ENCODE measurements around the gene GAST. TPM values are rescaled to one million over a fixed set of nuclear protein-coding genes. Genes with fewer than 3 reads are reported as not detected.

GAST gene
- total and polyA plus RNA-seq, 2 of the 13 experiments (the other 11 are each of a cell fraction or from before 2014, with no cell fraction given) = 0.32 to 0.42 TPM

DNA sequence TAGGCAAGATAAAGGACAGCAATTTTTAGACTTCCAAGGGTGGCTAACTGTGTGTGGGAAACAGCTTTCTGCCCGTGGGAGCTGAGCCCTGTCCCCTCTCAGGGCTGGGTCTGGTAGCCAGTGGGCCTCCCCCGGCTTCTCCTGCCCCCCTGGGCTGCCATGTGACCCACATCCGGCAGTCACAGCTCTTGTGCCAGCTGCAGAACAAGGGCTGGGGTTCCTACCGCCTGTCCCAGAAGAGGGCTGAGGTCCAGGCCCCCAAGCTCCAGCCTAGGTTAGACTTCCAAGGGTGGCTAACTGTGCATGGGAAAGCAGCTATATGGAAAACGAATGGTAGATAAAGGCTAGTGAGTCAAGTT, 6.1 kb downstream of the GAST start:
- WGBS (ENCODE audit: low lambda C conversion rate) = 5% methylated on average over 4 of the region's 5 CpGs
- CTCF ChIA-PET (ENCODE audit: low intra/inter-chr PET ratio, low total read pairs) = no interaction called here
- FAIRE-seq (no peak), ATAC-seq (no peak), DNase-seq (ENCODE audit: low spot score) (no peak)
- no peaks in the 10 kb centered on the region for H4K20me1 ChIP-seq (ENCODE audit: insufficient read depth, low read length)
- BruUV-seq (replicated peaks) = no TSS peak
- H3K9me3 ChIP-seq (ENCODE audit: low read length) = no peaks in the 10 kb centered on the region
- H3K4me3 ChIP-seq (replicated peaks in 1 of 3; ENCODE audit: insufficient read depth in 1 of 3, low read depth in 2 of 3, low read length in 3 of 3) = no peak overlapping the region
- in situ Hi-C loops (cut with HindIII; ENCODE audit: extremely low pct_ligation_motif_present, low pct_unique_long_range_greater_than_20kb) = no loop called here
- no peak overlapping the region for H3K27ac ChIP-seq (ENCODE audit: extremely low read length, insufficient read depth, low read length)
- intact Hi-C loops (cut with micrococcal nuclease; ENCODE audit: unreplicated experiment) = no loop called here
- H3K4me1 ChIP-seq (ENCODE audit: insufficient read depth, low read length) = 0 out of 2 replicates have a peak, but pooled peaks cover 8% of the 10 kb centered on the region
- no peaks in the 10 kb centered on the region for H3K36me3 ChIP-seq (replicated peaks in 1 of 2; ENCODE audit: control insufficient read depth in 1 of 2, insufficient read depth in 2 of 2, low read length in 2 of 2)
- H3K79me2 ChIP-seq (ENCODE audit: insufficient read depth, low read length) = no peaks in the 10 kb centered on the region
- TF ChIP-seq NFYB (CRISPR knock-in tag; IDR thresholded peaks at IDR 0.05) = no peak
- no peak overlapping the region for H3K9ac ChIP-seq (ENCODE audit: insufficient read depth, low read depth, low read length)
- no peak overlapping the region for H2AFZ ChIP-seq (ENCODE audit: low read length)
- no peak overlapping the region for H3K4me2 ChIP-seq (ENCODE audit: low read depth, low read length)
- POLR2A ChIA-PET = interaction anchor here (1.7 kb wide), 1 partner anchor 29 kb away, joined by 5 read pairs; no protein-coding TSS in a partner anchor
- peaks cover 9 to 44% of the 10 kb centered on the region in 2 experiments; a peak in 3 of 5 replicates for H3K27me3 ChIP-seq (ENCODE audit: control insufficient read depth in 1 of 2, insufficient read depth in 2 of 2, low read length in 2 of 2)

DNA sequence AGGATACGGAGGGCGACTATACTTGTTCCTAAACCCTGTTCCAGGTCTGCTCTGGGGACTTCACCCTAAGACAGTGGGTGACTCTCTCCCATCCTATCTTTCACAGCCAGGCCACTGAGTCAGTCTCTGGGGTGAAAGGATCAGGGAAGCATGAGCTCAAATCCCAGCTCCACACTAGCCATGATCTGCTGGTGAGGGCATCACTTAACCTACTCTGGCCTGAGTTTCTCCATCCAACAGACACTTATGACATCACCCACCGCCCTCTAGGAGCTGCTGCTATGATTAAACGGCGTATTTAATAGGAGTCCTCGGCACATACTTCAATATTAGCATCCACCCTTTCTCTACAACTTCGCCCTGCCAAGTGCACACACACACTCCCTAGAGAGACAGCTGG, 10.1 kb downstream of the GAST start:
- H4K20me1 ChIP-seq (ENCODE audit: insufficient read depth, low read length) = no peaks in the 10 kb centered on the region
- CTCF ChIA-PET (ENCODE audit: low intra/inter-chr PET ratio, low total read pairs) = no interaction called here
- DNase-seq (ENCODE audit: low spot score) (no peak), ATAC-seq (no peak), FAIRE-seq (no peak)
- H3K27ac ChIP-seq (ENCODE audit: extremely low read length, insufficient read depth, low read length) = no peak overlapping the region
- no peak overlapping the region for H3K9ac ChIP-seq (ENCODE audit: insufficient read depth, low read depth, low read length)
- no peaks in the 10 kb centered on the region for H3K36me3 ChIP-seq (replicated peaks in 1 of 2; ENCODE audit: control insufficient read depth in 1 of 2, insufficient read depth in 2 of 2, low read length in 2 of 2)
- H3K79me2 ChIP-seq (ENCODE audit: insufficient read depth, low read length) = no peaks in the 10 kb centered on the region
- in situ Hi-C loops (cut with HindIII; ENCODE audit: extremely low pct_ligation_motif_present, low pct_unique_long_range_greater_than_20kb) = no loop called here
- peaks cover 10 to 64% of the 10 kb centered on the region in 2 experiments; a peak in 4 of 5 replicates for H3K27me3 ChIP-seq (ENCODE audit: control insufficient read depth in 1 of 2, insufficient read depth in 2 of 2, low read length in 2 of 2)
- no peak overlapping the region for H3K4me2 ChIP-seq (ENCODE audit: low read depth, low read length)
- no peaks in the 10 kb centered on the region for H3K9me3 ChIP-seq (ENCODE audit: low read length)
- 0 out of 2 replicates have a peak, but pooled peaks cover 8% of the 10 kb centered on the region for H3K4me1 ChIP-seq (ENCODE audit: insufficient read depth, low read length)
- POLR2A ChIA-PET = interaction anchor here (2.6 kb wide), 1 partner anchor 33 kb away, joined by 10 read pairs; the partner anchor contains the start of gene EIF1
- 52% methylated on average over 7 of the region's 7 CpGs for whole genome bisulfite sequencing (ENCODE audit: low lambda C conversion rate)
- intact Hi-C loops (cut with micrococcal nuclease; ENCODE audit: unreplicated experiment) = no loop called here
- no peak overlapping the region for H2AFZ ChIP-seq (ENCODE audit: low read length)
- no peak overlapping the region for H3K4me3 ChIP-seq (replicated peaks in 1 of 3; ENCODE audit: insufficient read depth in 1 of 3, low read depth in 2 of 3, low read length in 3 of 3)
- no peak for TF ChIP-seq ZSCAN22 (CRISPR knock-in tag; IDR thresholded peaks at IDR 0.05)
- TF ChIP-seq ATF7 (IDR thresholded peaks at IDR 0.05) = 0 out of 2 replicates have a peak, but pooled peaks have one; percentile 12
- TF ChIP-seq ATF7 (CRISPR knock-in tag; IDR thresholded peaks at IDR 0.05) = no peak
- TF ChIP-seq CREB1 (IDR thresholded peaks at IDR 0.05) = peak; percentile 9; the same call in 1 of the 2 replicates
- TF ChIP-seq CREB1 (CRISPR knock-in tag; IDR thresholded peaks at IDR 0.05) = no peak
- no TSS peak for BruUV-seq (replicated peaks)

Measured in HepG2 (cell line).